SK-N-SH (cell line): ENCODE measurements around the gene DYRK4. TPM values are rescaled to one million over a fixed set of nuclear protein-coding genes. Genes with fewer than 3 reads are reported as not detected.

ENCODE experiments used
- CTCF ChIA-PET: fragments of 300-600, 350-600 bp; formaldehyde crosslinking; extraction: SDS; loops from one replicate; lab custom pipeline; 2021; lab: Yijun Ruan, JAX
- POLR2A ChIA-PET: fragments of 350-600 bp; sonication (Branson Sonifier 250); formaldehyde crosslinking; extraction: SDS; loops from one replicate; lab custom pipeline; 2020; ENCODE audit warnings: antibody characterized with exemption, inconsistent platforms; lab: Yijun Ruan, JAX
- DNase-seq: peaks from one replicate; pipeline ENCODE4 v3.0.0; 2012
- H2AFZ ChIP-seq: fragments of 200-600 bp; sonication (generic); 2 replicates; pipeline ENCODE4 v1.8.1; 2016; ENCODE audit warnings: antibody characterized with exemption, mild to moderate bottlenecking, low read depth
- H3F3A ChIP-seq: fragments of 200-600 bp; sonication (generic); replicated peaks from 2 replicates; pipeline ENCODE3; 2016; ENCODE audit warnings: antibody characterized with exemption, mild to moderate bottlenecking; ENCODE audit not compliant: insufficient read depth
- H3K27ac ChIP-seq, 2 experiments: fragments of 200-500 bp in 1 of 2; fragments of 200-600 bp in 1 of 2; sonication (Bioruptor generic) in 1 of 2; sonication (generic), shearing (Covaris generic) in 1 of 2; 2 replicates each; pipeline versions ENCODE4 v1.5.1 to v1.6.1; 2014 to 2016; ENCODE audit warnings: low read depth in 2 of 2, inconsistent platforms in 1 of 2, low read length in 1 of 2, mild to moderate bottlenecking in 1 of 2, mixed read lengths in 1 of 2
- H3K27me3 ChIP-seq: fragments of 200-600 bp; sonication (generic), shearing (Covaris generic); 2 replicates; pipeline ENCODE4 v1.6.1; 2016; ENCODE audit warnings: mixed run types; ENCODE audit not compliant: insufficient read depth
- H3K36me3 ChIP-seq, 2 experiments: fragments of 200-500 bp in 1 of 2; fragments of 200-600 bp in 1 of 2; sonication (Bioruptor generic) in 1 of 2; sonication (generic) in 1 of 2; replicated peaks in 1 of 2; 2 replicates each; pipeline versions ENCODE3 to v1.5.1; 2014 to 2016; ENCODE audit warnings: low read length in 1 of 2, mild to moderate bottlenecking in 1 of 2; ENCODE audit not compliant: insufficient read depth in 2 of 2, control insufficient read depth in 1 of 2
- H3K4me1 ChIP-seq, 2 experiments: fragments of 200-500 bp in 1 of 2; fragments of 200-600 bp in 1 of 2; sonication (Bioruptor generic) in 1 of 2; sonication (generic), shearing (Covaris generic) in 1 of 2; 2 replicates each; pipeline versions ENCODE4 v1.5.1 to v1.6.1; 2014 to 2016; ENCODE audit warnings: low read depth in 1 of 2, low read length in 1 of 2, mixed run types in 1 of 2; ENCODE audit not compliant: insufficient read depth in 2 of 2, control insufficient read depth in 1 of 2
- H3K4me2 ChIP-seq: fragments of 200-600 bp; sonication (generic), shearing (Covaris generic); 2 replicates; pipeline ENCODE4 v1.6.1; 2017; ENCODE audit warnings: mixed run types
- H3K4me3 ChIP-seq, 2 experiments: fragments of 200-500 bp in 1 of 2; fragments of 200-600 bp in 1 of 2; sonication (Bioruptor generic) in 1 of 2; sonication (generic), shearing (Covaris generic) in 1 of 2; 2 replicates each; pipeline versions ENCODE4 v1.5.1 to v1.8.1; 2014 to 2016; ENCODE audit warnings: low read depth in 2 of 2, inconsistent platforms in 1 of 2, low read length in 1 of 2, mild to moderate bottlenecking in 1 of 2, mixed read lengths in 1 of 2, moderate library complexity in 1 of 2
- H3K79me2 ChIP-seq: fragments of 200-600 bp; sonication (generic); 2 replicates; pipeline ENCODE4 v1.8.1; 2017; ENCODE audit warnings: mild to moderate bottlenecking; ENCODE audit not compliant: insufficient read depth
- H3K9ac ChIP-seq: fragments of 200-600 bp; sonication (generic); 2 replicates; pipeline ENCODE4 v1.6.1; 2017; ENCODE audit warnings: mixed run types
- H3K9me2 ChIP-seq: fragments of 200-600 bp; sonication (generic); 2 replicates; pipeline ENCODE4 v1.6.1; 2017; ENCODE audit warnings: mixed run types
- H3K9me3 ChIP-seq: fragments of 200-600 bp; sonication (generic); 2 replicates; pipeline ENCODE4 v1.6.1; 2017; ENCODE audit warnings: mixed run types, mild to moderate bottlenecking, moderate library complexity
- H4K20me1 ChIP-seq: fragments of 200-600 bp; sonication (generic); 2 replicates; pipeline ENCODE4 v1.6.1; 2017; ENCODE audit warnings: mild to moderate bottlenecking, mixed run types; ENCODE audit not compliant: insufficient read depth
- ELF1 ChIP-seq: IDR thresholded peaks from 2 replicates; pipeline ENCODE4 v1.4.0; 2012
- EP300 ChIP-seq, 2 experiments: IDR thresholded peaks; 2 replicates each; pipeline versions ENCODE4 v1.4.0 to v1.6.1; 2012; ENCODE audit warnings: borderline replicate concordance in 1 of 2, low read depth in 1 of 2, low read length in 1 of 2
- FOXJ3 ChIP-seq: sonication (generic); formaldehyde crosslinking; IDR thresholded peaks from 2 replicates; pipeline ENCODE4 v1.5.1; 2020; ENCODE audit warnings: mild to moderate bottlenecking, missing genetic modification reagents
- FOXM1 ChIP-seq: IDR thresholded peaks from 2 replicates; pipeline ENCODE4 v1.4.0; 2012; ENCODE audit warnings: low read depth, mild to moderate bottlenecking
- GABPA ChIP-seq: IDR thresholded peaks from 2 replicates; pipeline ENCODE4 v1.4.0; 2012; ENCODE audit warnings: low read depth, mild to moderate bottlenecking
- JUND ChIP-seq: IDR thresholded peaks from 2 replicates; pipeline ENCODE4 v1.4.0; 2012
- POLR2AphosphoS5 ChIP-seq: IDR thresholded peaks from 2 replicates; pipeline ENCODE4 v1.6.1; 2012; ENCODE audit warnings: low read depth, low read length
- RXRA ChIP-seq: IDR thresholded peaks from 2 replicates; pipeline ENCODE4 v1.4.0; 2012; ENCODE audit warnings: low read depth, mild to moderate bottlenecking, borderline replicate concordance
- SIN3A ChIP-seq: IDR thresholded peaks from 2 replicates; pipeline ENCODE4 v1.6.1; 2012; ENCODE audit warnings: low read depth, mild to moderate bottlenecking, low read length, moderate library complexity, borderline replicate concordance
- YY1 ChIP-seq: IDR thresholded peaks from 2 replicates; pipeline ENCODE4 v1.4.0; 2012; ENCODE audit warnings: low read depth, mild to moderate bottlenecking
- WGBS: methylation state at CpG from one replicate; pipeline ENCODE4 v1.1.6; 2017; ENCODE audit warnings: low lambda C conversion rate; 5-methylcytosine and 5-hydroxymethylcytosine counted together
- polyA plus RNA-seq, 3 experiments: library from polyadenylated mRNA; depleted of rRNA; stranded (reverse); fragments of >200 nt; gene quantifications; 2 replicates each; pipeline ENCODE4 v1.2.3, GENCODE V29; 2012
- TF ChIP-seq, protein P1 (sequence below): IDR thresholded peaks from 2 replicates; pipeline ENCODE4 v1.4.0; 2012; ENCODE audit warnings: low read depth
- TF ChIP-seq, protein P2 (sequence below): IDR thresholded peaks from 2 replicates; pipeline ENCODE4 v1.4.0; 2012; ENCODE audit warnings: low read depth, borderline replicate concordance
- TF ChIP-seq, protein P3 (sequence below): IDR thresholded peaks from 2 replicates; pipeline ENCODE4; 2012
- TF ChIP-seq, protein P4 (sequence below): fragments of 150-350 bp; IDR thresholded peaks from 2 replicates; pipeline ENCODE4 v1.6.1; 2017; ENCODE audit warnings: antibody characterized with exemption, low read length, low read depth, borderline replicate concordance
- TF ChIP-seq, protein P5 (sequence below): IDR thresholded peaks from 2 replicates; pipeline ENCODE4 v1.6.1; 2012; ENCODE audit warnings: mild to moderate bottlenecking, low read depth, low read length, moderate library complexity

The DYRK4 gene
- polyA plus RNA-seq, 1 of the 3 experiments (the other 2 are of a cell fraction): 38.6 TPM

DNA sequence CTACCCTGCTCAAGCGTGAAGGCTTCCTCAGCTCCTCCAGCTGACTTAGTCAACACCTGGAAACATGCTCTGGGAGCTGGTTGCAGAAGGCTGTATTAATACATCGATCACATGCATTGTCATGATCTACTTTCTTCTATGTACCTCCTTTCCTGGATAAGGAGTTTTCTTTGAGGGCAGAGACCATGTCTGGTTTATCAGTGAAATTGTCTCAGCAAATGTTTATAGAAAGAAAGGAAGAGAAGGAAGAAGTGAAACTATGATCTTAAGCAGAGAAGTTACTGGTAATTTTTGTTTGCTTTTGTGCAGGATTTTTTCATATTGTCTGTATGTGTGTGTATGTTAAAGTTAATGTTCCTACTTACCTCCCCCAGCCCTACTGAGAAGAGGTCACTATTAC lies 4.5 kb downstream of the DYRK4 start:
- TF ChIP-seq POLR2AphosphoS5 (no peak), EP300 (IDR thresholded peaks at IDR 0.05; ENCODE audit: borderline replicate concordance in 1 of 2, low read depth in 1 of 2, low read length in 1 of 2) (no peak), RXRA (no peak), GABPA (no peak), FOXM1 (no peak)
- WGBS: 65% methylated on average over 2 of the region's 2 CpGs
- no peak overlapping the region for H3K27ac ChIP-seq
- no peak overlapping the region for H3K4me3 ChIP-seq
- no peaks in the 10 kb centered on the region for H3K36me3 ChIP-seq
- ChIA-PET CTCF (interaction anchor here (0.6 kb wide), 1 partner anchor 14 kb away, joined by 3 read pairs; no protein-coding TSS in a partner anchor), POLR2A (no interaction called here)
- H3K4me2 ChIP-seq: no peak overlapping the region
- no peaks in the 10 kb centered on the region for H3K27me3 ChIP-seq
- no peaks in the 10 kb centered on the region for H3K79me2 ChIP-seq
- no peaks in the 10 kb centered on the region for H3K9me2 ChIP-seq
- no peaks in the 10 kb centered on the region for H3F3A ChIP-seq
- H2AFZ ChIP-seq: no peak overlapping the region
- no peak for DNase-seq
- H3K9me3 ChIP-seq: no peaks in the 10 kb centered on the region
- no peak overlapping the region for H3K9ac ChIP-seq
- peaks cover 0 to 2% of the 10 kb centered on the region in 2 experiments; a peak in 1 of 4 replicates for H3K4me1 ChIP-seq
- H4K20me1 ChIP-seq: no peaks in the 10 kb centered on the region

DNA sequence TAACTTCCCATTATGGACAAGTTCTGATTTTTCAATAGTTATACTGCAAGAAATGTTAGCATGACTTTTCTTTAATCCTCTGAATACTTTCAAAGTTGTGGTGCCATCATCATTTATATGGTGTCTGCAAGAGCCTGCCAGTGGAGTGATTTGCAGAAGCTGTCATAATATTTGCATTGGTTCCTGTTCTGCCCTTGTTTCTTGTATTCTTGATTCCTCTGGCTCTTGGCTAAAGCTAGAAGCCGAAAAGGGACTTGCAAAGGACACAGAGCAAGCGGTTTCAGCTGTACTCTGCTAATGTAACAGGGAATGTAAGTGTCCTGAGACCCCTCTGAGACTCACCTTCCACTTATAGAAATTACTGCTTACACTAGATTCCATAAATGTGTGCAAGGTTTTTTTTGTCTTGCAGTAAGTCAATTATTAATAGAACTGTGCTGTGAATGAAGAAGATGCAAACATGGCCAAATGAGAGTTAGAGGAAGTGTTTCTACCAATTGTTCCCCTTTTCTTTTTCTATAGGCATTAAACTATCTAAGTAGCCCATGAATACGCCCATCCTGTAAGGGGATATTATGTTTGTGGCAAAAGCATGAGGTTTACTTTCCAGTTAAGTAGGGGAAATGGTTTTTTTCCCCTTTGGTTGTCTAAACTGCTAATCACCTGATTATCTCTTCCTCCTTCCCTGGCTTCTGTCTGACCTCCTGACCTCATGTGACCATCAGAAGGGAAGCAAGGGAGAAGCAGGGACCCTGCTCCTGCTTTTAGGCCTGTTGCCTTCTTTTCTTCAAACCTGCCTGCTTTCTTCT lies 5.3 kb downstream of the DYRK4 start:
- ChIA-PET CTCF (interaction anchor here (0.6 kb wide), 1 partner anchor 13 kb away, joined by 3 read pairs; no protein-coding TSS in a partner anchor), POLR2A (no interaction called here)
- TF ChIP-seq, protein P1, sequence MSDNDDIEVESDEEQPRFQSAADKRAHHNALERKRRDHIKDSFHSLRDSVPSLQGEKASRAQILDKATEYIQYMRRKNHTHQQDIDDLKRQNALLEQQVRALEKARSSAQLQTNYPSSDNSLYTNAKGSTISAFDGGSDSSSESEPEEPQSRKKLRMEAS: no peak
- TF ChIP-seq SIN3A (no peak), JUND (no peak), YY1 (no peak), ELF1 (no peak), FOXJ3 (CRISPR knock-in tag) (no peak)
- TF ChIP-seq, protein P2, sequence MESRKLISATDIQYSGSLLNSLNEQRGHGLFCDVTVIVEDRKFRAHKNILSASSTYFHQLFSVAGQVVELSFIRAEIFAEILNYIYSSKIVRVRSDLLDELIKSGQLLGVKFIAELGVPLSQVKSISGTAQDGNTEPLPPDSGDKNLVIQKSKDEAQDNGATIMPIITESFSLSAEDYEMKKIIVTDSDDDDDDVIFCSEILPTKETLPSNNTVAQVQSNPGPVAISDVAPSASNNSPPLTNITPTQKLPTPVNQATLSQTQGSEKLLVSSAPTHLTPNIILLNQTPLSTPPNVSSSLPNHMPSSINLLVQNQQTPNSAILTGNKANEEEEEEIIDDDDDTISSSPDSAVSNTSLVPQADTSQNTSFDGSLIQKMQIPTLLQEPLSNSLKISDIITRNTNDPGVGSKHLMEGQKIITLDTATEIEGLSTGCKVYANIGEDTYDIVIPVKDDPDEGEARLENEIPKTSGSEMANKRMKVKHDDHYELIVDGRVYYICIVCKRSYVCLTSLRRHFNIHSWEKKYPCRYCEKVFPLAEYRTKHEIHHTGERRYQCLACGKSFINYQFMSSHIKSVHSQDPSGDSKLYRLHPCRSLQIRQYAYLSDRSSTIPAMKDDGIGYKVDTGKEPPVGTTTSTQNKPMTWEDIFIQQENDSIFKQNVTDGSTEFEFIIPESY: no peak
- TF ChIP-seq, protein P3, sequence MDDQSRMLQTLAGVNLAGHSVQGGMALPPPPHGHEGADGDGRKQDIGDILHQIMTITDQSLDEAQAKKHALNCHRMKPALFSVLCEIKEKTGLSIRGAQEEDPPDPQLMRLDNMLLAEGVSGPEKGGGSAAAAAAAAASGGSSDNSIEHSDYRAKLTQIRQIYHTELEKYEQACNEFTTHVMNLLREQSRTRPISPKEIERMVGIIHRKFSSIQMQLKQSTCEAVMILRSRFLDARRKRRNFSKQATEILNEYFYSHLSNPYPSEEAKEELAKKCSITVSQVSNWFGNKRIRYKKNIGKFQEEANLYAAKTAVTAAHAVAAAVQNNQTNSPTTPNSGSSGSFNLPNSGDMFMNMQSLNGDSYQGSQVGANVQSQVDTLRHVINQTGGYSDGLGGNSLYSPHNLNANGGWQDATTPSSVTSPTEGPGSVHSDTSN: no peak
- TF ChIP-seq, protein P4, sequence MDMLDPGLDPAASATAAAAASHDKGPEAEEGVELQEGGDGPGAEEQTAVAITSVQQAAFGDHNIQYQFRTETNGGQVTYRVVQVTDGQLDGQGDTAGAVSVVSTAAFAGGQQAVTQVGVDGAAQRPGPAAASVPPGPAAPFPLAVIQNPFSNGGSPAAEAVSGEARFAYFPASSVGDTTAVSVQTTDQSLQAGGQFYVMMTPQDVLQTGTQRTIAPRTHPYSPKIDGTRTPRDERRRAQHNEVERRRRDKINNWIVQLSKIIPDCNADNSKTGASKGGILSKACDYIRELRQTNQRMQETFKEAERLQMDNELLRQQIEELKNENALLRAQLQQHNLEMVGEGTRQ: no peak
- TF ChIP-seq, protein P5, sequence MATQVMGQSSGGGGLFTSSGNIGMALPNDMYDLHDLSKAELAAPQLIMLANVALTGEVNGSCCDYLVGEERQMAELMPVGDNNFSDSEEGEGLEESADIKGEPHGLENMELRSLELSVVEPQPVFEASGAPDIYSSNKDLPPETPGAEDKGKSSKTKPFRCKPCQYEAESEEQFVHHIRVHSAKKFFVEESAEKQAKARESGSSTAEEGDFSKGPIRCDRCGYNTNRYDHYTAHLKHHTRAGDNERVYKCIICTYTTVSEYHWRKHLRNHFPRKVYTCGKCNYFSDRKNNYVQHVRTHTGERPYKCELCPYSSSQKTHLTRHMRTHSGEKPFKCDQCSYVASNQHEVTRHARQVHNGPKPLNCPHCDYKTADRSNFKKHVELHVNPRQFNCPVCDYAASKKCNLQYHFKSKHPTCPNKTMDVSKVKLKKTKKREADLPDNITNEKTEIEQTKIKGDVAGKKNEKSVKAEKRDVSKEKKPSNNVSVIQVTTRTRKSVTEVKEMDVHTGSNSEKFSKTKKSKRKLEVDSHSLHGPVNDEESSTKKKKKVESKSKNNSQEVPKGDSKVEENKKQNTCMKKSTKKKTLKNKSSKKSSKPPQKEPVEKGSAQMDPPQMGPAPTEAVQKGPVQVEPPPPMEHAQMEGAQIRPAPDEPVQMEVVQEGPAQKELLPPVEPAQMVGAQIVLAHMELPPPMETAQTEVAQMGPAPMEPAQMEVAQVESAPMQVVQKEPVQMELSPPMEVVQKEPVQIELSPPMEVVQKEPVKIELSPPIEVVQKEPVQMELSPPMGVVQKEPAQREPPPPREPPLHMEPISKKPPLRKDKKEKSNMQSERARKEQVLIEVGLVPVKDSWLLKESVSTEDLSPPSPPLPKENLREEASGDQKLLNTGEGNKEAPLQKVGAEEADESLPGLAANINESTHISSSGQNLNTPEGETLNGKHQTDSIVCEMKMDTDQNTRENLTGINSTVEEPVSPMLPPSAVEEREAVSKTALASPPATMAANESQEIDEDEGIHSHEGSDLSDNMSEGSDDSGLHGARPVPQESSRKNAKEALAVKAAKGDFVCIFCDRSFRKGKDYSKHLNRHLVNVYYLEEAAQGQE: no peak
- no peaks in the 10 kb centered on the region for H3K9me3 ChIP-seq
- H3K9ac ChIP-seq: no peak overlapping the region
- H3K27me3 ChIP-seq: no peaks in the 10 kb centered on the region
- no peak overlapping the region for H3K4me2 ChIP-seq
- no peak overlapping the region for H2AFZ ChIP-seq
- H3F3A ChIP-seq: no peaks in the 10 kb centered on the region
- H3K27ac ChIP-seq: no peak overlapping the region
- H3K9me2 ChIP-seq: no peaks in the 10 kb centered on the region
- H3K79me2 ChIP-seq: no peaks in the 10 kb centered on the region
- H3K36me3 ChIP-seq: no peaks in the 10 kb centered on the region
- H3K4me1 ChIP-seq: peaks cover 0 to under 1% of the 10 kb centered on the region in 2 experiments; a peak in 1 of 4 replicates
- no peaks in the 10 kb centered on the region for H4K20me1 ChIP-seq
- DNase-seq: no peak
- H3K4me3 ChIP-seq: no peak overlapping the region
- WGBS: 60% methylated on average over 3 of the region's 3 CpGs
